CD14-positive monocyte (primary cell): Measurements from ENCODE around the gene SCD5. TPM values are rescaled to one million over a fixed set of nuclear protein-coding genes. Genes with fewer than 3 reads are reported as not detected.

ENCODE experiments used
- DNase-seq, 3 donors: peaks; one replicate each; pipeline ENCODE4 v3.0.0-alpha.2; 2011 to 2022
- H2AFZ ChIP-seq: 2 replicates; pipeline ENCODE4 v1.6.0; 2012; ENCODE audit warnings: mild to moderate bottlenecking, low read depth, low read length, inconsistent platforms; ENCODE audit not compliant: insufficient read depth, poor library complexity, severe bottlenecking
- H3K27ac ChIP-seq, 2 donors: 1 replicate in 1 of 2; 2 replicates in 1 of 2; pipeline ENCODE4 v1.5.1; 2012 to 2013; ENCODE audit warnings: low read length in 2 of 2, control low read depth in 1 of 2, inconsistent platforms in 1 of 2, low read depth in 1 of 2, mild to moderate bottlenecking in 1 of 2
- H3K27me3 ChIP-seq, 2 donors: one replicate each; pipeline versions ENCODE4 v1.6.0 to v1.6.1; 2011 to 2013; ENCODE audit warnings: low read length in 2 of 2; ENCODE audit not compliant: control insufficient read depth in 2 of 2, insufficient read depth in 2 of 2
- H3K36me3 ChIP-seq, 2 donors: replicated peaks in 1 of 2; 1 replicate in 1 of 2; 2 replicates in 1 of 2; pipeline versions ENCODE4 v1.5.1 to v1.6.1; 2012 to 2013; ENCODE audit warnings: low read length in 2 of 2, control low read depth in 1 of 2, inconsistent platforms in 1 of 2, mild to moderate bottlenecking in 1 of 2; ENCODE audit not compliant: insufficient read depth in 2 of 2, control insufficient read depth in 1 of 2
- H3K4me1 ChIP-seq, 2 donors: 1 replicate in 1 of 2; 2 replicates in 1 of 2; pipeline versions ENCODE4 v1.5.1 to v1.6.1; 2012 to 2013; ENCODE audit warnings: low read length in 2 of 2, control low read depth in 1 of 2, inconsistent platforms in 1 of 2, mild to moderate bottlenecking in 1 of 2, moderate library complexity in 1 of 2; ENCODE audit not compliant: insufficient read depth in 2 of 2, control insufficient read depth in 1 of 2
- H3K4me2 ChIP-seq: replicated peaks from 2 replicates; pipeline ENCODE3; 2012; ENCODE audit warnings: low read length, moderate library complexity, mild to moderate bottlenecking; ENCODE audit not compliant: poor library complexity, severe bottlenecking; ENCODE audit errors: extremely low read depth
- H3K4me3 ChIP-seq, 3 experiments: fragments of 200-600 bp in 1 of 3; sonication (generic) in 1 of 3; replicated peaks in 1 of 3; 1 replicate in 2 of 3; 2 replicates in 1 of 3; pipeline ENCODE4 v1.5.1; 2011 to 2013; ENCODE audit warnings: low read length in 3 of 3, mild to moderate bottlenecking in 3 of 3, control low read depth in 2 of 3, low read depth in 2 of 3, inconsistent platforms in 1 of 3, moderate library complexity in 1 of 3
- H3K79me2 ChIP-seq: 2 replicates; pipeline ENCODE4 v1.6.0; 2012; ENCODE audit warnings: mild to moderate bottlenecking, control low read depth, inconsistent platforms, low read length, moderate library complexity; ENCODE audit not compliant: insufficient read depth
- H3K9ac ChIP-seq: 2 replicates; pipeline ENCODE4 v1.6.0; 2017; ENCODE audit warnings: low read length, mild to moderate bottlenecking; ENCODE audit not compliant: insufficient read depth, poor library complexity, severe bottlenecking
- H3K9me3 ChIP-seq, 2 donors: replicated peaks in 1 of 2; 1 replicate in 1 of 2; 2 replicates in 1 of 2; pipeline versions ENCODE4 v1.5.1 to v1.6.1; 2012 to 2013; ENCODE audit warnings: low read length in 2 of 2, control low read depth in 1 of 2; ENCODE audit not compliant: control insufficient read depth in 1 of 2, insufficient read depth in 1 of 2
- H4K20me1 ChIP-seq: 2 replicates; pipeline ENCODE4 v1.6.0; 2012; ENCODE audit warnings: mild to moderate bottlenecking, low read length, control low read depth, moderate library complexity; ENCODE audit not compliant: insufficient read depth
- H3K27ac Mint-ChIP-seq, 7 donors: one replicate each; pipeline ENCODE4 v1.8.0; 2020; ENCODE audit warnings: mild to moderate bottlenecking in 7 of 7, mixed read lengths in 7 of 7, moderate library complexity in 6 of 7, inconsistent platforms in 2 of 7
- H3K27me3 Mint-ChIP-seq, 3 donors: one replicate each; pipeline ENCODE4 v1.8.0; 2021 to 2022; ENCODE audit warnings: low read depth in 3 of 3, mild to moderate bottlenecking in 3 of 3, mixed read lengths in 3 of 3, moderate library complexity in 3 of 3, inconsistent platforms in 1 of 3
- H3K36me3 Mint-ChIP-seq, 2 donors: one replicate each; pipeline ENCODE4 v1.8.0; 2020; ENCODE audit warnings: mixed read lengths in 2 of 2, inconsistent platforms in 1 of 2, mild to moderate bottlenecking in 1 of 2
- H3K4me1 Mint-ChIP-seq: one replicate; pipeline ENCODE4 v1.8.0; 2020; ENCODE audit warnings: mild to moderate bottlenecking, mixed read lengths
- H3K4me3 Mint-ChIP-seq, 2 donors: one replicate each; pipeline ENCODE4 v1.8.0; 2020; ENCODE audit warnings: mild to moderate bottlenecking in 2 of 2, mixed read lengths in 2 of 2, moderate library complexity in 1 of 2
- H3K9me3 Mint-ChIP-seq, 7 donors: one replicate each; pipeline ENCODE4 v1.8.0; 2020 to 2022; ENCODE audit warnings: mixed read lengths in 7 of 7, mild to moderate bottlenecking in 6 of 7, moderate library complexity in 6 of 7, inconsistent platforms in 2 of 7
- WGBS: methylation state at CpG from one replicate; pipeline ENCODE4 v1.1.5; 2013; ENCODE audit warnings: missing lambda C conversion rate; ENCODE audit not compliant: insufficient coverage; 5-methylcytosine and 5-hydroxymethylcytosine counted together
- intact Hi-C, 2 donors: fragments of 100-400 bp; cut with micrococcal nuclease; formaldehyde crosslinking; loops; one replicate each; pipeline versions ENCODE4 v1.15.0 to v1.15.1; 2023
- polyA plus RNA-seq, 3 donors: library from polyadenylated mRNA; depleted of rRNA in 1 of 3; unstranded in 2 of 3; stranded (reverse) in 1 of 3; fragments of 300-500 nt in 2 of 3; fragments of >200 nt in 1 of 3; fragmentation: Illumina TruSeq in 2 of 3; gene quantifications; 1 replicate in 2 of 3; 2 replicates in 1 of 3; pipeline ENCODE4 v1.2.3, GENCODE V29; 2012 to 2021
- TF ChIP-seq, protein P1 (sequence below): fragments of 200-600 bp; IDR thresholded peaks from one replicate; pipeline ENCODE4 v1.8.0; 2022; ENCODE audit warnings: antibody characterized with exemption, mild to moderate bottlenecking

Gene SCD5
- polyA plus RNA-seq, 3 donors = 0.28 to 1.3 (median 0.61) TPM

DNA sequence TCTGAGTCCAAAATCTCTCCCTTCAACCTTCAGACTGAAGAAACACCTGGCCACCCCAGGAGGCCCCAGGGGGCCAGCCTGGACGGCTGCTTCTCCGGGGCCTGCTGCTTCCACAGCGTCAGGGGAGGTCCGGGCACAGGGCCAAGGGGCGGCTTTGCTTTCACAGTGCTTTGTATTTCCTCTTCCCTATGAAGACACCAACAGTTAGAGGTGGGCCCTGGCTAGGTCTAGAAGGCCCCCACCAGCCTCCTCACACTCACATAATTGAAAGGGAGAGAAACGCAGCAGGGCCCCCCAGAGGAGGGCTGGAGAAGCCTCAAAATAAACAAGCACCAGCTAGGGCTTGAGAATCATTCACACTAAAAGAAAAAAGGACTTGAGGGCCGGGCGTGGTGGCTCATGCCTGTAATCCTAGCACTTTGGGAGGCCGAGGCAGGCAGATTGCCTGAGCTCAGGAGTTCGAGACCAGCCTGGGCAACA is 17.8 kb downstream of the SCD5 start:
- H3K4me1 Mint-ChIP-seq = peaks cover 20% of the 10 kb centered on the region
- Histone ChIP-seq H3K4me2 (no peak overlapping the region), H3K4me1 (peaks cover 3 to 6% of the 10 kb centered on the region in 2 donors), H3K79me2 (no peaks in the 10 kb centered on the region), H2AFZ (no peak overlapping the region), H3K27ac (no peak overlapping the region), H3K36me3 (no peaks in the 10 kb centered on the region), H3K9me3 (no peaks in the 10 kb centered on the region), H3K9ac (no peak overlapping the region), H3K27me3 (no peaks in the 10 kb centered on the region), H3K4me3 (no peak overlapping the region), H4K20me1 (no peaks in the 10 kb centered on the region)
- peaks cover 0 to 1% (median 0%) of the 10 kb centered on the region in 7 donors for H3K9me3 Mint-ChIP-seq
- no peaks in the 10 kb centered on the region for H3K27me3 Mint-ChIP-seq
- DNase-seq = no peak
- no peak overlapping the region for H3K4me3 Mint-ChIP-seq
- intact Hi-C loops = no loop called here
- WGBS = no CpG with 5 or more reads among the region's 10 CpGs
- peak overlapping the region in 1 of 7 donors; percentile 32 for H3K27ac Mint-ChIP-seq
- TF ChIP-seq, protein P1, sequence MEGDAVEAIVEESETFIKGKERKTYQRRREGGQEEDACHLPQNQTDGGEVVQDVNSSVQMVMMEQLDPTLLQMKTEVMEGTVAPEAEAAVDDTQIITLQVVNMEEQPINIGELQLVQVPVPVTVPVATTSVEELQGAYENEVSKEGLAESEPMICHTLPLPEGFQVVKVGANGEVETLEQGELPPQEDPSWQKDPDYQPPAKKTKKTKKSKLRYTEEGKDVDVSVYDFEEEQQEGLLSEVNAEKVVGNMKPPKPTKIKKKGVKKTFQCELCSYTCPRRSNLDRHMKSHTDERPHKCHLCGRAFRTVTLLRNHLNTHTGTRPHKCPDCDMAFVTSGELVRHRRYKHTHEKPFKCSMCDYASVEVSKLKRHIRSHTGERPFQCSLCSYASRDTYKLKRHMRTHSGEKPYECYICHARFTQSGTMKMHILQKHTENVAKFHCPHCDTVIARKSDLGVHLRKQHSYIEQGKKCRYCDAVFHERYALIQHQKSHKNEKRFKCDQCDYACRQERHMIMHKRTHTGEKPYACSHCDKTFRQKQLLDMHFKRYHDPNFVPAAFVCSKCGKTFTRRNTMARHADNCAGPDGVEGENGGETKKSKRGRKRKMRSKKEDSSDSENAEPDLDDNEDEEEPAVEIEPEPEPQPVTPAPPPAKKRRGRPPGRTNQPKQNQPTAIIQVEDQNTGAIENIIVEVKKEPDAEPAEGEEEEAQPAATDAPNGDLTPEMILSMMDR = no peak
- H3K36me3 Mint-ChIP-seq = no peaks in the 10 kb centered on the region

DNA sequence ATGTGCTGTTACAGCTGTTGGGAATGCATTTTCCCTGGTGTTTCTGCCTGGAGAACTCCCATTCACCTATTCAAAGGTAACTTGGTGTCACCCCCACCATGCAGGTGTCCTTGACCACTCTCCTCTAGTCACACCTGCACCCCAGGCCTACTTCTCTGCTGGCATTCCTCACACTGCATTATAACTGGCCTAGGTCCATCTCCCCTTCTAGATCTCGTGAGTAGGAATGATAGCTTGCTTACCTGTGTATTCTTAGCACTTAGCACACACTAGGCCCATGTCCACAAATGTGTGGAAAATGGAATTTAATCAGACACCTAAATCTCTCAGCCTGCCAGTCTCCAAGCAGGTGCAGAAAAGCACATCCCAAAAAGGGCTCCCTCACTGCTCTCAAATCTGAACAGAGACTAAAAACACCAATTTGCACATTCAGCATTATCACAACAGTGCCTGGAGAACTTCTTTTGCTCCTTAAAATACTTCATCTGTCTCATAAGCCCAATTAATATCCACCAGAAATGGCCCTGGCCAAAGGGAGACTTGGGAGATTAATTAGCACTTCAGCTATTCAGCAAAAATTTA is 18.3 kb downstream of the SCD5 start:
- H3K27me3 Mint-ChIP-seq = no peaks in the 10 kb centered on the region
- H3K4me1 Mint-ChIP-seq = peaks cover 15% of the 10 kb centered on the region
- Histone ChIP-seq H3K4me2 (no peak overlapping the region), H3K36me3 (no peaks in the 10 kb centered on the region), H3K4me3 (no peak overlapping the region), H3K9me3 (no peaks in the 10 kb centered on the region), H3K9ac (no peak overlapping the region), H3K27me3 (no peaks in the 10 kb centered on the region), H4K20me1 (no peaks in the 10 kb centered on the region), H3K27ac (no peak overlapping the region), H3K4me1 (peaks cover 3 to 6% of the 10 kb centered on the region in 2 donors), H3K79me2 (no peaks in the 10 kb centered on the region), H2AFZ (no peak overlapping the region)
- H3K27ac Mint-ChIP-seq = no peak overlapping the region
- H3K4me3 Mint-ChIP-seq = no peak overlapping the region
- no CpG with 5 or more reads among the region's 1 CpG for WGBS
- no peak for DNase-seq
- TF ChIP-seq, protein P1 = no peak
- H3K36me3 Mint-ChIP-seq = no peaks in the 10 kb centered on the region
- intact Hi-C loops = no loop called here
- peaks cover 0 to 1% (median 0%) of the 10 kb centered on the region in 7 donors for H3K9me3 Mint-ChIP-seq
